Kidney (tissue), 14 donors: ENCODE results near the gene ARL1. TPM values are rescaled to one million over a fixed set of nuclear protein-coding genes. Genes with fewer than 3 reads are reported as not detected.
"Not testable (repeated sequence)": the region's sequence is repeated elsewhere in the genome, so short reads cannot be mapped to it uniquely, and the experiment has no call there.

Experiments
- DNase-seq, 5 donors: peaks; one replicate each; pipeline ENCODE4 v3.0.0-alpha.2; 2013 to 2020
- FAIRE-seq: peaks from 2 replicates; lab custom pipeline; 2012; peaks lifted over from hg19 to GRCh38; lab: Jason Lieb, UNC
- H3K27ac ChIP-seq, 2 donors: one replicate each; pipeline ENCODE4 v1.7.0; 2013; ENCODE audit warnings: low read depth in 2 of 2, low read length in 2 of 2, inconsistent platforms in 1 of 2
- H3K27me3 ChIP-seq: one replicate; pipeline ENCODE4 v1.7.1; 2013; ENCODE audit warnings: low read length, inconsistent platforms; ENCODE audit not compliant: control insufficient read depth, insufficient read depth
- H3K36me3 ChIP-seq, 3 donors: one replicate each; pipeline versions ENCODE4 v1.7.0 to v1.7.1; 2013; ENCODE audit warnings: low read length in 3 of 3, control low read depth in 1 of 3, inconsistent platforms in 1 of 3; ENCODE audit not compliant: insufficient read depth in 3 of 3, control insufficient read depth in 2 of 3
- H3K4me1 ChIP-seq, 3 donors: one replicate each; pipeline versions ENCODE4 v1.7.0 to v1.7.1; 2013; ENCODE audit warnings: low read length in 3 of 3, inconsistent platforms in 1 of 3, low read depth in 1 of 3; ENCODE audit not compliant: control insufficient read depth in 2 of 3, insufficient read depth in 2 of 3
- H3K4me3 ChIP-seq, 3 donors: one replicate each; pipeline versions ENCODE4 v1.7.0 to v1.8.1; 2013; ENCODE audit warnings: low read length in 3 of 3, control low read depth in 1 of 3, inconsistent platforms in 1 of 3
- H3K9ac ChIP-seq, 3 donors: one replicate each; pipeline versions ENCODE4 v1.7.0 to v1.7.1; 2013; ENCODE audit warnings: low read length in 3 of 3, control low read depth in 1 of 3, inconsistent platforms in 1 of 3
- H3K9me3 ChIP-seq, 3 donors: one replicate each; pipeline versions ENCODE4 v1.7.0 to v1.7.1; 2013; ENCODE audit warnings: low read length in 3 of 3, control low read depth in 1 of 3, inconsistent platforms in 1 of 3; ENCODE audit not compliant: control insufficient read depth in 2 of 3, insufficient read depth in 1 of 3
- intact Hi-C: fragments of 100-400 bp; cut with DNase I; formaldehyde crosslinking; loops from one replicate; pipeline ENCODE4 v1.11.1; 2022
- polyA plus RNA-seq: library from polyadenylated mRNA; stranded (reverse); fragments of 350-450 nt; fragmentation: Illumina TruSeq; extraction: RNeasy Lipid Tissue Mini Kit (QIAGEN cat#74804); gene quantifications from one replicate; pipeline ENCODE4 v1.2.3, GENCODE V29; 2014; ENCODE audit warnings: low read depth, low replicate concordance; ENCODE audit not compliant: insufficient read depth
- total RNA-seq: library from RNA; stranded (reverse); fragmentation: NEBNext Ultra II Directional; extraction: Animal tissue kit (Norgen Biotek cat#: 25700); gene quantifications from one replicate; pipeline ENCODE4 v1.2.1, GENCODE V29; 2021
- TF ChIP-seq, protein P1 (sequence below): IDR thresholded peaks from 3 replicates; pipeline ENCODE4 v1.5.1; 2012; ENCODE audit warnings: mild to moderate bottlenecking, moderate library complexity, borderline replicate concordance; ENCODE audit not compliant: insufficient read depth; ENCODE audit errors: extremely low read depth
- donor health status: control.
- donor health status: control.
- donor health status: control.
- donor health status: control.
- donor health status: control.
- donor health status: DM: yes; HTN: yes; CAD: no.
- donor health status: Normal renal cell carcinoma (clear cell type).

Gene ARL1
- total and polyA plus RNA-seq, 2 donors from 2014 or later = 84.9 to 100 TPM

DNA sequence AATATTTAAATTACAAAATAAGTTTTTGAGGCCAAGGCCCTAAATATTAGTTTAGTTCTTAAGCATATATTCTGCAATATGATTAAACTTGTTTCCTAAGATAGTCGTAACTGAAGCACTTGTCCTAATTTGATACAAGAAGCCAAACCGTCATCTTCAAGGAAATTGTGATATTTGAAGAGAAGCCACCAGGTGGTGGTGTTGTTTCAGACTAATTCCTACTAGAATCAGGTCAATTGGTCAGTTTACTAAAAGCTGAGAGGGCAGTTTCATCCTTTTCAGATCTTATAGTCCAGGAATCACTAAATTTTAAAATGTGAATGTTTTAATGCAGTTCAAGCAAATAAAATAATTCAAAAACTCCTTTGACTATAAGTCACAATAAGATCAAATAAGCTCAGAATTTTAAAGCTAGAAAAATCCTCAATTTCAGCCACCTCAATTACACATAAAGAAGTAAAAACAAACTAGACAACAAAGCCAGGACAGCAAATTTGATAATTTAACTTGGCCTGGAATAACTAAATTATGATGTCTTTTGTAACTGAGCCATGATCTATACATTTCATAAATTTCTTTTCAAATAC is 7.1 kb upstream of the ARL1 start:
- H3K9ac ChIP-seq = no peak overlapping the region
- FAIRE-seq = peak; percentile 96
- TF ChIP-seq, protein P1, sequence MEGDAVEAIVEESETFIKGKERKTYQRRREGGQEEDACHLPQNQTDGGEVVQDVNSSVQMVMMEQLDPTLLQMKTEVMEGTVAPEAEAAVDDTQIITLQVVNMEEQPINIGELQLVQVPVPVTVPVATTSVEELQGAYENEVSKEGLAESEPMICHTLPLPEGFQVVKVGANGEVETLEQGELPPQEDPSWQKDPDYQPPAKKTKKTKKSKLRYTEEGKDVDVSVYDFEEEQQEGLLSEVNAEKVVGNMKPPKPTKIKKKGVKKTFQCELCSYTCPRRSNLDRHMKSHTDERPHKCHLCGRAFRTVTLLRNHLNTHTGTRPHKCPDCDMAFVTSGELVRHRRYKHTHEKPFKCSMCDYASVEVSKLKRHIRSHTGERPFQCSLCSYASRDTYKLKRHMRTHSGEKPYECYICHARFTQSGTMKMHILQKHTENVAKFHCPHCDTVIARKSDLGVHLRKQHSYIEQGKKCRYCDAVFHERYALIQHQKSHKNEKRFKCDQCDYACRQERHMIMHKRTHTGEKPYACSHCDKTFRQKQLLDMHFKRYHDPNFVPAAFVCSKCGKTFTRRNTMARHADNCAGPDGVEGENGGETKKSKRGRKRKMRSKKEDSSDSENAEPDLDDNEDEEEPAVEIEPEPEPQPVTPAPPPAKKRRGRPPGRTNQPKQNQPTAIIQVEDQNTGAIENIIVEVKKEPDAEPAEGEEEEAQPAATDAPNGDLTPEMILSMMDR = peak; percentile 47
- no peaks in the 10 kb centered on the region for H3K36me3 ChIP-seq
- DNase-seq = peak in 3 of 5 donors; percentile 34 to 79 (median 74)
- H3K27me3 ChIP-seq = no peaks in the 10 kb centered on the region
- H3K4me3 ChIP-seq = no peak overlapping the region
- no peaks in the 10 kb centered on the region for H3K9me3 ChIP-seq
- no peaks in the 10 kb centered on the region for H3K4me1 ChIP-seq
- intact Hi-C loops = no loop called here
- no peak overlapping the region for H3K27ac ChIP-seq

DNA sequence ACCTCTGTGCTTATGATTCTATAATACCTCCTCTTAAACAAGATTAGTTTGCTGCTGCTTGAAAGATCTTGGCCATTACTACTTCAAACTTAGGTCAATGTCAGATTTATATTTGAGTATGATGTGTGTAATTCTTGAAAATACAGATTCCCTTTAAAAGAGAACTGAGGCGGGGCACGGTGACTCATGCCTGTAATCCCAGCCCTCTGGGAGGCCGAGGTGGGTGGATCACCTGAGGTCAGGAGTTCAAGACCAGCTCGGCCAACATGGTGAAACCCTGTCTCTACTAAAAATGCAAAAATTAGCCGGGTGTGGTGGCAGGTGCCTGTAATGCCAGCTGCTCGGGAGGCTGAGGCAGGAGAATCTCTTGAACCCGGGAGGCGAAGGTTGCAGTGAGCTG is 2.6 kb upstream of the ARL1 start:
- H3K9ac ChIP-seq, H3K9me3 ChIP-seq, FAIRE-seq, H3K36me3 ChIP-seq, H3K4me3 ChIP-seq, H3K27ac ChIP-seq, DNase-seq, intact Hi-C loops, H3K27me3 ChIP-seq: not testable (repeated sequence)
- H3K4me1 ChIP-seq = peaks cover 0 to 11% (median 3%) of the 10 kb centered on the region in 3 donors

DNA sequence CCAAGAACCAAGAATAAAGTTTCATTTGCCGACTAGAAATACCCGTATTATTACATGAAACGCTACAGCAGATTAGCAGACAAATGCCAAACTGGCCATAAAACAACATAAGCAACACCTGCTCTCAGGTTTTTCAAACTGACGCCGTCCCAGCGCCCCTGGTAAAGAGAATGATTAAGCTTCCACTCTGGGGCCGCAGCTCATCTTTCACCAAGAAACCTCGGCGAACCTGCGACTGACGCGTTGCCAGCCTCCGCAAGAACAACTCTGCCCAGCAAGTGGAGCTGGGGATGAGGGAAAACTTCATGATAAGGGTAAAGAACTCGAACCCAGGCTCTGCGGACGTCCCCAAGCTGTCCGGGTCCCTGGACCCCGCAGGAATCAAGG is 530 bp downstream of the ARL1 start:
- Histone ChIP-seq H3K9ac (peak overlapping the region; percentile 53 to 98 (median 91)), H3K27ac (peak overlapping the region; percentile 94 to 96), H3K27me3 (no peaks in the 10 kb centered on the region), H3K4me3 (peak overlapping the region; percentile 88 to 95 (median 91)), H3K36me3 (no peaks in the 10 kb centered on the region), H3K4me1 (peaks cover 0 to 11% (median 3%) of the 10 kb centered on the region in 3 donors), H3K9me3 (no peaks in the 10 kb centered on the region)
- intact Hi-C loops = no loop called here
- TF ChIP-seq, protein P1 = no peak
- FAIRE-seq (no peak), DNase-seq (peak in 2 of 5 donors; percentile 56 to 69)

DNA sequence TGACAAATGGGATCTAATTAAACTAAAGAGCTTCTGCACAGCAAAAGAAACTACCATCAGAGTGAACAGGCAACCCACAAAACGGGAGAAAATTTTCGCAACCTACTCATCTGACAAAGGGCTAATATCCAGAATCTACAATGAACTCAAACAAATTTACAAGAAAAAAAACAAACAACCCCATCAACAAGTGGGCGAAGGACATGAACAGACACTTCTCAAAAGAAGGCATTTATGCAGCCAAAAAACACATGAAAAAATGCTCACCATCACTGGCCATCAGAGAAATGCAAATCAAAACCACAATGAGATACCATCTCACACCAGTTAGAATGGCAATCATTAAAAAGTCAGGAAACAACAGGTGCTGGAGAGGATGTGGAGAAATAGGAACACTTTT is 16.4 kb downstream of the ARL1 start:
- H3K9me3 ChIP-seq, H3K4me1 ChIP-seq, H3K27ac ChIP-seq, DNase-seq, intact Hi-C loops, H3K9ac ChIP-seq, H3K27me3 ChIP-seq, H3K4me3 ChIP-seq, FAIRE-seq: not testable (repeated sequence)
- peaks cover 6 to 25% (median 21%) of the 10 kb centered on the region in 3 donors for H3K36me3 ChIP-seq
